ENCODE results near the gene UTP3. TPM values are rescaled to one million over a fixed set of nuclear protein-coding genes. Genes with fewer than 3 reads are reported as not detected.

UTP3 gene
- total and polyA plus RNA-seq, 9 of the 15 experiments (the other 6 are each of a cell fraction or from before 2014, with no cell fraction given) = 11.9 to 69.3 (median 34.0) TPM

- intact Hi-C loops (cut with micrococcal nuclease) = loop anchor here (1.0 to 5.0 kb wide), 2 partner anchors 16 to 37 kb away; no protein-coding TSS in a partner anchor
- peak overlapping the region; percentile 100 for H3K4me2 ChIP-seq (ENCODE audit: insufficient read depth, low read length)
- peaks cover 7 to 12% of the 10 kb centered on the region in 2 experiments for H3K4me1 ChIP-seq (replicated peaks in 1 of 2; ENCODE audit: control insufficient read depth in 2 of 2, insufficient read depth in 2 of 2, low read length in 2 of 2)
- peaks cover 42% of the 10 kb centered on the region for H3K79me2 ChIP-seq (ENCODE audit: control insufficient read depth, insufficient read depth, low read length)
- no TSS peak for BruUV-seq (replicated peaks)
- WGBS (ENCODE audit: insufficient coverage, low coverage, missing lambda C conversion rate) = 0% methylated on average over 16 of the region's 19 CpGs
- H3K9me3 ChIP-seq (replicated peaks; ENCODE audit: control insufficient read depth, insufficient read depth, low read depth, low read length) = no peaks in the 10 kb centered on the region
- in situ Hi-C loops (cut with MboI) = no loop called here
- ATAC-seq (peak; percentile 26), FAIRE-seq (peak; percentile 23), DNase-seq (ENCODE audit: extremely low read depth in 1 of 4, low spot score in 3 of 4) (peak in 3 of 4 experiments; percentile 21 to 52 (median 34))
- H3K27me3 ChIP-seq (ENCODE audit: control insufficient read depth in 2 of 2, insufficient read depth in 2 of 2, low read length in 2 of 2) = no peaks in the 10 kb centered on the region
- peak overlapping the region; percentile 76 for H3K4me3 ChIP-seq
- H2AFZ ChIP-seq (ENCODE audit: low read depth, low read length) = peak overlapping the region; percentile 96
- H3K9ac ChIP-seq (ENCODE audit: insufficient read depth in 1 of 2, low read depth in 2 of 2, low read length in 2 of 2) = peak overlapping the region; percentile 90 to 96
- peak overlapping the region; percentile 82 for H3K27ac ChIP-seq (ENCODE audit: extremely low read depth, low read depth, low read length)
- peaks cover 24% of the 10 kb centered on the region for H3K36me3 ChIP-seq (ENCODE audit: control insufficient read depth, insufficient read depth, low read length)
- H3K9me1 ChIP-seq (ENCODE audit: control insufficient read depth, insufficient read depth, low read length) = no peaks in the 10 kb centered on the region
- peaks cover 14% of the 10 kb centered on the region; the same call in 1 of the 2 replicates for H4K20me1 ChIP-seq (replicated peaks; ENCODE audit: control insufficient read depth, insufficient read depth, low read length)
- CTCF ChIA-PET (ENCODE audit: low intra/inter-chr PET ratio) = no interaction called here
- POLR2A ChIA-PET = interaction anchor here (1.0 to 2.4 kb wide), 5 partner anchors 12 to 46 kb away, joined by 3 to 15 read pairs (median 4); no protein-coding TSS in a partner anchor
- TF ChIP-seq CREM (IDR thresholded peaks at IDR 0.05; ENCODE audit: low read depth) (peak; percentile 18; the same call in 1 of the 2 replicates), SMARCC2 (IDR thresholded peaks at IDR 0.05; ENCODE audit: low read depth) (no peak), ZNF282 (CRISPR knock-in tag; IDR thresholded peaks at IDR 0.05) (no peak), ARID1B (IDR thresholded peaks at IDR 0.05) (0 out of 2 replicates have a peak, but pooled peaks have one; percentile 3), ZNF263 (CRISPR knock-in tag; IDR thresholded peaks at IDR 0.05; ENCODE audit: borderline replicate concordance) (peak; percentile 97), SIX5 (IDR thresholded peaks at IDR 0.05; ENCODE audit: borderline replicate concordance in 1 of 2, insufficient read depth in 1 of 2, low read depth in 1 of 2, low read length in 2 of 2) (no peak), PRPF4 (IDR thresholded peaks at IDR 0.05; ENCODE audit: insufficient read depth, low read depth, low read length, poor library complexity, severe bottlenecking) (no peak), BCOR (IDR thresholded peaks at IDR 0.05) (peak; percentile 49; the same call in 1 of the 2 replicates), NR2C2 (CRISPR knock-in tag; IDR thresholded peaks at IDR 0.05) (0 out of 2 replicates have a peak, but pooled peaks have one; percentile 21), NR2C2 (tag; IDR thresholded peaks at IDR 0.05) (no peak), ZNF586 (CRISPR knock-in tag; conservative IDR thresholded peaks at IDR 0.05) (no peak), RFX5 (IDR thresholded peaks at IDR 0.05; ENCODE audit: low read depth, low read length) (no peak), TAF1 (IDR thresholded peaks at IDR 0.05; ENCODE audit: control insufficient read depth, extremely low read depth, insufficient read depth, low read length, severe bottlenecking) (no peak), HINFP (tag; conservative IDR thresholded peaks at IDR 0.05; ENCODE audit: low read depth) (no peak), TFE3 (CRISPR knock-in tag; IDR thresholded peaks at IDR 0.05) (no peak), KDM1A (IDR thresholded peaks at IDR 0.05) (peak; percentile 68 to 73; a peak in 3 of 4 replicates), SMARCE1 (IDR thresholded peaks at IDR 0.05) (peak; percentile 70)
- TF ChIP-seq, protein P1, sequence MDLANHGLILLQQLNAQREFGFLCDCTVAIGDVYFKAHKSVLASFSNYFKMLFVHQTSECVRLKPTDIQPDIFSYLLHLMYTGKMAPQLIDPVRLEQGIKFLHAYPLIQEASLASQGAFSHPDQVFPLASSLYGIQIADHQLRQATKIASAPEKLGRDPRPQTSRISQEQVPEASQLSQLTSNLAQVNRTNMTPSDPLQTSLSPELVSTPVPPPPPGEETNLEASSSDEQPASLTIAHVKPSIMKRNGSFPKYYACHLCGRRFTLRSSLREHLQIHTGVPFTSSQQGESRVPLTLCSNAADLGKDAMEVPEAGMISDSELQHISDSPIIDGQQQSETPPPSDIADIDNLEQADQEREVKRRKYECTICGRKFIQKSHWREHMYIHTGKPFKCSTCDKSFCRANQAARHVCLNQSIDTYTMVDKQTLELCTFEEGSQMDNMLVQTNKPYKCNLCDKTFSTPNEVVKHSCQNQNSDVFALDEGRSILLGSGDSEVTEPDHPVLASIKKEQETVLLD (IDR thresholded peaks at IDR 0.05) = peak; percentile 53; the same call in 1 of the 2 replicates
Observed at GRCh38 chr4:70688795-70689231, 481 bp downstream of the UTP3 start.

All from K562 (cell line).